Measurements from ENCODE around the gene ZCCHC3.

DNA sequence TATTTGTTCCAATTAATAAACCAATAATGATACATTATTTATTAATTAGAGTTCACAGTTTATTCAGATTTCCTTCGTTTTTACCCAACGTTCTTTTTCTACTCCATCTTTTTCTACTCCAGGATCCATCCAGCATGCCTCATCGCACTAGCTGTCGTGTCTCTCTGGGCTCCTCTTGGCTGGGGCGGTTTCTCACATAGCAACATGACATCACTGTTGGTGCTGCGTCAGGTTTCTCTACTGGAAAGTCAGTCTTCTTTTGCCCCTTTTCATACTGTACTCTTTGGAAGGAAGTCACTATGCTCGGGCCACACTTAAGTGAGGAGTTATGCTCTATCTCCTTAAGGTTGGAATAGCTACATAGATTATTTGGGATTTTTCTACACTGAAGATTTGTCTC is 14.2 kb downstream of the ZCCHC3 start:
- TF ChIP-seq, protein P1, sequence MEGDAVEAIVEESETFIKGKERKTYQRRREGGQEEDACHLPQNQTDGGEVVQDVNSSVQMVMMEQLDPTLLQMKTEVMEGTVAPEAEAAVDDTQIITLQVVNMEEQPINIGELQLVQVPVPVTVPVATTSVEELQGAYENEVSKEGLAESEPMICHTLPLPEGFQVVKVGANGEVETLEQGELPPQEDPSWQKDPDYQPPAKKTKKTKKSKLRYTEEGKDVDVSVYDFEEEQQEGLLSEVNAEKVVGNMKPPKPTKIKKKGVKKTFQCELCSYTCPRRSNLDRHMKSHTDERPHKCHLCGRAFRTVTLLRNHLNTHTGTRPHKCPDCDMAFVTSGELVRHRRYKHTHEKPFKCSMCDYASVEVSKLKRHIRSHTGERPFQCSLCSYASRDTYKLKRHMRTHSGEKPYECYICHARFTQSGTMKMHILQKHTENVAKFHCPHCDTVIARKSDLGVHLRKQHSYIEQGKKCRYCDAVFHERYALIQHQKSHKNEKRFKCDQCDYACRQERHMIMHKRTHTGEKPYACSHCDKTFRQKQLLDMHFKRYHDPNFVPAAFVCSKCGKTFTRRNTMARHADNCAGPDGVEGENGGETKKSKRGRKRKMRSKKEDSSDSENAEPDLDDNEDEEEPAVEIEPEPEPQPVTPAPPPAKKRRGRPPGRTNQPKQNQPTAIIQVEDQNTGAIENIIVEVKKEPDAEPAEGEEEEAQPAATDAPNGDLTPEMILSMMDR (IDR thresholded peaks at IDR 0.05; ENCODE audit: low read depth, low read length, poor library complexity, severe bottlenecking), result no peak
- TF ChIP-seq EZH2phosphoT487 (IDR thresholded peaks at IDR 0.05; ENCODE audit: borderline replicate concordance, low read length), result no peak
